ENCODE results near the gene PSMD6.

PSMD6 gene

GRCh38 chr3:64056606-64057180 is 33.4 kb upstream of the PSMD6 start:
- Histone ChIP-seq H4K20me1 (ENCODE audit: insufficient read depth, low read length) (no peaks in the 10 kb centered on the region), H2AFZ (ENCODE audit: low read depth, low read length) (no peak overlapping the region), H3K36me3 (replicated peaks; ENCODE audit: low read depth, low read length) (no peaks in the 10 kb centered on the region), H3K4me2 (ENCODE audit: low read length) (peak overlapping the region; percentile 15; the same call in 1 of the 2 replicates), H3K4me1 (ENCODE audit: low read length) (peaks cover 23% of the 10 kb centered on the region), H3K79me2 (ENCODE audit: low read length) (no peaks in the 10 kb centered on the region), H3K27me3 (ENCODE audit: low read depth, low read length) (peaks cover 14% of the 10 kb centered on the region), H3K4me3 (ENCODE audit: low read length) (no peak overlapping the region), H3K9ac (ENCODE audit: low read length) (no peak overlapping the region), H3K9me3 (ENCODE audit: insufficient read depth, low read length) (no peaks in the 10 kb centered on the region), H3K27ac (ENCODE audit: low read length) (no peak overlapping the region)
- TF ChIP-seq EZH2phosphoT487 (IDR thresholded peaks at IDR 0.05; ENCODE audit: low read depth) (no peak), CTCF (IDR thresholded peaks at IDR 0.05; ENCODE audit: low read depth, low read length) (no peak)

- no peak overlapping the region for H3K27ac ChIP-seq (ENCODE audit: low read length)
- H3K9ac ChIP-seq (ENCODE audit: low read length) = no peak overlapping the region
- no peaks in the 10 kb centered on the region for H3K9me3 ChIP-seq (ENCODE audit: insufficient read depth, low read length)
- no peak overlapping the region for H3K4me3 ChIP-seq (ENCODE audit: low read length)
- H3K36me3 ChIP-seq (replicated peaks; ENCODE audit: low read depth, low read length) = no peaks in the 10 kb centered on the region
- no peaks in the 10 kb centered on the region for H3K27me3 ChIP-seq (ENCODE audit: low read depth, low read length)
- no peaks in the 10 kb centered on the region for H4K20me1 ChIP-seq (ENCODE audit: insufficient read depth, low read length)
- H2AFZ ChIP-seq (ENCODE audit: low read depth, low read length) = no peak overlapping the region
- H3K4me1 ChIP-seq (ENCODE audit: low read length) = peaks cover 29% of the 10 kb centered on the region
- H3K4me2 ChIP-seq (ENCODE audit: low read length) = no peak overlapping the region
- TF ChIP-seq CTCF (IDR thresholded peaks at IDR 0.05; ENCODE audit: low read depth, low read length) (no peak), EZH2phosphoT487 (IDR thresholded peaks at IDR 0.05; ENCODE audit: low read depth) (no peak)
- no peaks in the 10 kb centered on the region for H3K79me2 ChIP-seq (ENCODE audit: low read length)
Measured at GRCh38 chr3:64055076-64055475, 31.8 kb upstream of the PSMD6 start.

- no peak overlapping the region for H2AFZ ChIP-seq (ENCODE audit: low read depth, low read length)
- H3K4me1 ChIP-seq (ENCODE audit: low read length) = peaks cover 25% of the 10 kb centered on the region
- no peak overlapping the region for H3K27ac ChIP-seq (ENCODE audit: low read length)
- H3K27me3 ChIP-seq (ENCODE audit: low read depth, low read length) = no peaks in the 10 kb centered on the region
- H3K9ac ChIP-seq (ENCODE audit: low read length) = no peak overlapping the region
- H3K9me3 ChIP-seq (ENCODE audit: insufficient read depth, low read length) = no peaks in the 10 kb centered on the region
- H3K36me3 ChIP-seq (replicated peaks; ENCODE audit: low read depth, low read length) = no peaks in the 10 kb centered on the region
- no peaks in the 10 kb centered on the region for H3K79me2 ChIP-seq (ENCODE audit: low read length)
- H3K4me2 ChIP-seq (ENCODE audit: low read length) = no peak overlapping the region
- no peaks in the 10 kb centered on the region for H4K20me1 ChIP-seq (ENCODE audit: insufficient read depth, low read length)
- no peak overlapping the region for H3K4me3 ChIP-seq (ENCODE audit: low read length)
- TF ChIP-seq CTCF (IDR thresholded peaks at IDR 0.05; ENCODE audit: low read depth, low read length) (no peak), EZH2phosphoT487 (IDR thresholded peaks at IDR 0.05; ENCODE audit: low read depth) (no peak)
Measured at GRCh38 chr3:64054488-64054887, 31.2 kb upstream of the PSMD6 start.

- Histone ChIP-seq H2AFZ (ENCODE audit: low read depth, low read length) (no peak overlapping the region), H3K9ac (ENCODE audit: low read length) (no peak overlapping the region), H3K79me2 (ENCODE audit: low read length) (no peaks in the 10 kb centered on the region), H3K4me1 (ENCODE audit: low read length) (peaks cover 18% of the 10 kb centered on the region), H3K9me3 (ENCODE audit: insufficient read depth, low read length) (no peaks in the 10 kb centered on the region), H4K20me1 (ENCODE audit: insufficient read depth, low read length) (no peaks in the 10 kb centered on the region), H3K4me3 (ENCODE audit: low read length) (no peak overlapping the region), H3K36me3 (replicated peaks; ENCODE audit: low read depth, low read length) (no peaks in the 10 kb centered on the region), H3K27ac (ENCODE audit: low read length) (no peak overlapping the region), H3K27me3 (ENCODE audit: low read depth, low read length) (no peaks in the 10 kb centered on the region), H3K4me2 (ENCODE audit: low read length) (no peak overlapping the region)
- TF ChIP-seq EZH2phosphoT487 (IDR thresholded peaks at IDR 0.05; ENCODE audit: low read depth) (no peak), CTCF (IDR thresholded peaks at IDR 0.05; ENCODE audit: low read depth, low read length) (no peak)
Measured at GRCh38 chr3:64053581-64053980, 30.3 kb upstream of the PSMD6 start.

All from OCI-LY3 (cell line).